Measurements from ENCODE around the gene LSM12. TPM values are rescaled to one million over a fixed set of nuclear protein-coding genes. Genes with fewer than 3 reads are reported as not detected.

LSM12 gene
- total and polyA plus RNA-seq, 2 of the 8 experiments (the other 6 are each of a cell fraction or from before 2014, with no cell fraction given) = 69.8 to 142 TPM

DNA sequence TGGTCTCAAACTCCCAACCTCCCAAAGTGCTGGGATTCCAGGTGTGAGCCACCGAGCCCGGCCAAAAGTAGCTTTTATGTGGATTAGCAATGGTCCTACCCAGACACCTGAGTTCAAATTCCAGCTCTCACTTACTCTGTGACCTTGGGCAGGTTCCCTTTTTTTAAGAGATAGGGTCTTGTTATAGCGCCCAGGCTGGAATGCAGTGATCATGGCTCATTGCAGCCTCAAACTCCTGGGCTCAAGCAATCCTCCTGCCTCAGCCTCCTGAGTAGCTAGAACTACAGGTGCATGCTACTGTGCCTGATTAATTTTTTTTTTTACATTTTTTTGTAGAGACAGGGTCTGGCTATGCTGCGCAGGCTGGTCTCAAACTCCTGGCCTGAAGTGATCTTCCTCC, 40.3 kb upstream of the LSM12 start:
- Histone ChIP-seq H3K36me3 (ENCODE audit: control insufficient read depth in 2 of 4, insufficient read depth in 4 of 4, low read length in 3 of 4) (peaks cover 0 to 2% (median 0%) of the 10 kb centered on the region in 4 experiments; a peak in 2 of 8 replicates), H4K91ac (replicated peaks; ENCODE audit: insufficient read length, low read length) (no peak overlapping the region), H2BK120ac (replicated peaks; ENCODE audit: low read depth, low read length) (no peak overlapping the region), H4K20me1 (replicated peaks in 1 of 2; ENCODE audit: control insufficient read depth in 1 of 2, insufficient read depth in 2 of 2, low read length in 2 of 2) (peaks cover 10 to 18% of the 10 kb centered on the region in 2 experiments), H2BK5ac (ENCODE audit: low read depth, low read length) (no peak overlapping the region), H3K23me2 (ENCODE audit: low read depth, low read length) (no peaks in the 10 kb centered on the region; the same call in 1 of the 2 replicates), H3K23ac (ENCODE audit: insufficient read length) (no peak overlapping the region), H3K9ac (replicated peaks in 1 of 4; ENCODE audit: extremely low read depth in 1 of 4, low read depth in 3 of 4, low read length in 3 of 4) (no peak overlapping the region), H3K9me3 (ENCODE audit: insufficient read depth in 2 of 2, low read depth in 1 of 2, low read length in 1 of 2) (no peaks in the 10 kb centered on the region), H4K5ac (ENCODE audit: insufficient read length, low read depth, low read length) (no peak overlapping the region), H3K18ac (ENCODE audit: extremely low read depth, low read length) (no peak overlapping the region), H4K8ac (ENCODE audit: extremely low read depth, insufficient read depth, low read length) (no peak overlapping the region), H2AFZ (ENCODE audit: low read length) (no peak overlapping the region), H2BK20ac (ENCODE audit: low read length) (no peak overlapping the region), H3K27ac (ENCODE audit: low read depth, low read length) (no peak overlapping the region), H2BK15ac (ENCODE audit: low read length) (no peak overlapping the region), H2BK12ac (ENCODE audit: low read depth, low read length) (no peak overlapping the region), H3K14ac (ENCODE audit: insufficient read length) (no peak overlapping the region), H3K56ac (replicated peaks; ENCODE audit: insufficient read length, low read depth, low read length) (no peak overlapping the region), H3K4ac (replicated peaks; ENCODE audit: insufficient read length, low read depth, low read length) (no peak overlapping the region), H2AK5ac (ENCODE audit: low read depth, low read length) (no peak overlapping the region), H3K4me1 (replicated peaks in 1 of 4; ENCODE audit: control insufficient read depth in 3 of 4, insufficient read depth in 4 of 4, low read length in 3 of 4) (peaks cover 0 to 23% (median 19%) of the 10 kb centered on the region in 4 experiments; a peak in 6 of 7 replicates), H3K27me3 (replicated peaks in 1 of 4; ENCODE audit: control insufficient read depth in 3 of 4, extremely low read depth in 1 of 4, insufficient read depth in 3 of 4, low read length in 3 of 4) (no peaks in the 10 kb centered on the region), H3K4me3 (ENCODE audit: extremely low read depth in 1 of 4, insufficient read depth in 2 of 4, low read depth in 3 of 4, low read length in 4 of 4) (no peak overlapping the region), H3K79me1 (ENCODE audit: low read depth, low read length) (peaks cover 16% of the 10 kb centered on the region), H3K79me2 (ENCODE audit: control insufficient read depth in 1 of 2, insufficient read depth in 2 of 2, low read length in 2 of 2) (peaks cover 0 to 28% of the 10 kb centered on the region in 2 experiments; a peak in 1 of 4 replicates), H3K4me2 (ENCODE audit: insufficient read depth in 1 of 2, low read depth in 2 of 2, low read length in 2 of 2) (no peak overlapping the region)
- FAIRE-seq (no peak), DNase-seq (ENCODE audit: low read depth in 1 of 2, low spot score in 2 of 2) (no peak)
- ChIA-PET POLR2A (ENCODE audit: partially characterized antibody) (interaction anchor here (0.6 to 3.3 kb wide), 5 partner anchors 10 to 56 kb away, joined by 3 to 15 read pairs (median 4); partner anchors contain the start of gene HDAC5), CTCF (ENCODE audit: partially characterized antibody) (interaction anchor here (0.6 to 34.4 kb wide), 10 partner anchors 7 to 251 kb away, joined by 3 to 638 read pairs (median 4); partner anchors contain the start of gene HDAC5)
- 98% methylated on average over 4 of the region's 4 CpGs; no CpG with 5 or more reads in 1 of the 2 experiments for WGBS, 2 experiments (ENCODE audit: extremely low coverage in 1 of 2, insufficient coverage in 1 of 2, insufficient read length in 1 of 2, insufficient replicate concordance in 2 of 2, low coverage in 1 of 2, low lambda C conversion rate in 2 of 2, missing lambda C conversion rate in 1 of 2)
- TF ChIP-seq ZNF274 (IDR thresholded peaks at IDR 0.05; ENCODE audit: borderline replicate concordance, extremely low read depth, low read length) (no peak), GTF2F1 (IDR thresholded peaks at IDR 0.05; ENCODE audit: borderline replicate concordance, low read depth, low read length) (no peak), FOSL1 (IDR thresholded peaks at IDR 0.05; ENCODE audit: insufficient read depth, low read depth, low read length) (no peak), HDAC6 (IDR thresholded peaks at IDR 0.05; ENCODE audit: low read depth, low read length) (no peak), RAD21 (IDR thresholded peaks at IDR 0.05 in 1 of 2, conservative IDR thresholded peaks at IDR 0.05 in 1 of 2; ENCODE audit: low read depth in 2 of 2, low read length in 2 of 2) (no peak), YY1 (IDR thresholded peaks at IDR 0.05; ENCODE audit: low read depth, low read length) (no peak), SP1 (IDR thresholded peaks at IDR 0.05; ENCODE audit: low read depth, low read length) (no peak), SIRT6 (IDR thresholded peaks at IDR 0.05; ENCODE audit: low read length) (no peak), GABPA (IDR thresholded peaks at IDR 0.05; ENCODE audit: borderline replicate concordance, insufficient read depth, low read length) (no peak)
- TF ChIP-seq, protein P1, sequence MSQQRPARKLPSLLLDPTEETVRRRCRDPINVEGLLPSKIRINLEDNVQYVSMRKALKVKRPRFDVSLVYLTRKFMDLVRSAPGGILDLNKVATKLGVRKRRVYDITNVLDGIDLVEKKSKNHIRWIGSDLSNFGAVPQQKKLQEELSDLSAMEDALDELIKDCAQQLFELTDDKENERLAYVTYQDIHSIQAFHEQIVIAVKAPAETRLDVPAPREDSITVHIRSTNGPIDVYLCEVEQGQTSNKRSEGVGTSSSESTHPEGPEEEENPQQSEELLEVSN (IDR thresholded peaks at IDR 0.05) = no peak

Data from H1 (cell line).